H1 (cell line): ENCODE measurements around the gene CDC37. TPM values are rescaled to one million over a fixed set of nuclear protein-coding genes. Genes with fewer than 3 reads are reported as not detected.

Source experiments
- CHD7 ChIP-seq: fragments of 300-600 bp; sonication (generic); IDR thresholded peaks from 2 replicates; pipeline ENCODE4 v1.7.1; 2012; ENCODE audit warnings: low read length, moderate library complexity, mild to moderate bottlenecking, inconsistent platforms; ENCODE audit not compliant: insufficient replicate concordance
- polyA plus RNA-seq, 7 experiments: library from polyadenylated mRNA; depleted of rRNA in 3 of 7; stranded (reverse) in 5 of 7; unstranded in 2 of 7; fragments of >200 nt in 5 of 7; fragments of 200-250 nt in 2 of 7; gene quantifications; 1 replicate in 5 of 7; 2 replicates in 1 of 7; 4 replicates in 1 of 7; pipeline versions ENCODE4 v1.2.1 to v1.2.3, GENCODE V29; 2011 to 2013; ENCODE audit warnings: missing spikeins in 2 of 7, mixed read lengths in 2 of 7
- total RNA-seq: library from RNA; stranded (reverse); fragmentation: NEBNext Ultra II Directional; extraction: Animal tissue kit (Norgen Biotek cat#: 25700); gene quantifications from 2 replicates; pipeline ENCODE4 v1.2.1, GENCODE V29; 2021

CDC37 gene
- total and polyA plus RNA-seq, 2 of the 8 experiments (the other 6 are each of a cell fraction or from before 2014, with no cell fraction given): 162 to 181 TPM

- TF ChIP-seq CHD7: no peak
These were observed 20.8 kb upstream of the CDC37 start (continued) for GRCh38 chr19:10424011-10424637.
